Endothelial cell (in vitro differentiated cells): Measurements from ENCODE around the gene UNC119B. TPM values are rescaled to one million over a fixed set of nuclear protein-coding genes. Genes with fewer than 3 reads are reported as not detected.

Experiments used
- DNase-seq: peaks from one replicate; pipeline ENCODE4 v3.0.0; 2021; ENCODE audit warnings: low spot score
- H3K27ac Mint-ChIP-seq: one replicate; pipeline ENCODE4 v1.8.0; 2021; ENCODE audit warnings: mixed read lengths, inconsistent platforms; ENCODE audit not compliant: unreplicated experiment
- H3K27me3 Mint-ChIP-seq: one replicate; pipeline ENCODE4 v1.8.0; 2021; ENCODE audit warnings: mild to moderate bottlenecking, moderate library complexity, mixed read lengths, inconsistent platforms; ENCODE audit not compliant: unreplicated experiment
- H3K36me3 Mint-ChIP-seq: one replicate; pipeline ENCODE4 v1.8.0; 2021; ENCODE audit warnings: mild to moderate bottlenecking, low read depth, mixed read lengths, inconsistent platforms; ENCODE audit not compliant: unreplicated experiment
- H3K4me1 Mint-ChIP-seq: one replicate; pipeline ENCODE4 v1.8.0; 2021; ENCODE audit warnings: mild to moderate bottlenecking, mixed read lengths, inconsistent platforms; ENCODE audit not compliant: unreplicated experiment
- H3K4me3 Mint-ChIP-seq: one replicate; pipeline ENCODE4 v1.8.0; 2021; ENCODE audit warnings: mild to moderate bottlenecking, mixed read lengths, inconsistent platforms; ENCODE audit not compliant: unreplicated experiment
- H3K9me3 Mint-ChIP-seq: one replicate; pipeline ENCODE4 v1.8.0; 2021; ENCODE audit warnings: mixed read lengths, inconsistent platforms; ENCODE audit not compliant: unreplicated experiment
- total RNA-seq: library from RNA; stranded (reverse); fragmentation: NEBNext Ultra II Directional; extraction: Animal tissue kit (Norgen Biotek cat#: 25700); gene quantifications from one replicate; pipeline ENCODE4 v1.2.1, GENCODE V29; 2021; ENCODE audit not compliant: unreplicated experiment
- TF ChIP-seq, protein P1 (sequence below): fragments of 200-600 bp; sonication (generic); IDR thresholded peaks from one replicate; pipeline ENCODE4 v1.5.0; 2021; ENCODE audit warnings: antibody characterized with exemption; ENCODE audit not compliant: unreplicated experiment

The UNC119B gene
- total RNA-seq, 1 donor from 2014 or later: 35.0 TPM

DNA sequence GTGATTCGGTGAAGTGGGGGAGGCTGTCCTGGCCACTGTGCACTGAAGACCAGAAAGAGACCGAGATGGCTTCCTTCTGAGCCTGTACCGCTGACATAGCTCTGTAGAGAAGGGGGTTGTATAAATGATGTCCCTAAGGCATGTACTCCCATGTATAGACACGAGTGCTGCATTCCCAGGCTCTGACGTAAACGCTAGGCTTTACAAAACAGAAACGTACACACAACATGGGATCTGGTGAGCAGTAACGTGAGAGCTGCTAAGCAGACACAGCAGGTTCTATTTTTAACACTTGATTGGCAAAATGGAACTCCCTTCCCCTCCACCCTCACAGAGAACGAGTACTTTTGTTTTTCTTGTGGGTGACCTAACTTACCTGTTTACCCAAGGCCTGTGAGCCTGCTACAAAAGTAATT, 51.3 kb downstream of the UNC119B start:
- Mint-ChIP-seq H3K27me3 (no peaks in the 10 kb centered on the region), H3K4me3 (no peak overlapping the region), H3K27ac (no peak overlapping the region), H3K36me3 (peaks cover 40% of the 10 kb centered on the region), H3K9me3 (no peaks in the 10 kb centered on the region), H3K4me1 (peaks cover 21% of the 10 kb centered on the region)
- no peak for DNase-seq
- TF ChIP-seq, protein P1, sequence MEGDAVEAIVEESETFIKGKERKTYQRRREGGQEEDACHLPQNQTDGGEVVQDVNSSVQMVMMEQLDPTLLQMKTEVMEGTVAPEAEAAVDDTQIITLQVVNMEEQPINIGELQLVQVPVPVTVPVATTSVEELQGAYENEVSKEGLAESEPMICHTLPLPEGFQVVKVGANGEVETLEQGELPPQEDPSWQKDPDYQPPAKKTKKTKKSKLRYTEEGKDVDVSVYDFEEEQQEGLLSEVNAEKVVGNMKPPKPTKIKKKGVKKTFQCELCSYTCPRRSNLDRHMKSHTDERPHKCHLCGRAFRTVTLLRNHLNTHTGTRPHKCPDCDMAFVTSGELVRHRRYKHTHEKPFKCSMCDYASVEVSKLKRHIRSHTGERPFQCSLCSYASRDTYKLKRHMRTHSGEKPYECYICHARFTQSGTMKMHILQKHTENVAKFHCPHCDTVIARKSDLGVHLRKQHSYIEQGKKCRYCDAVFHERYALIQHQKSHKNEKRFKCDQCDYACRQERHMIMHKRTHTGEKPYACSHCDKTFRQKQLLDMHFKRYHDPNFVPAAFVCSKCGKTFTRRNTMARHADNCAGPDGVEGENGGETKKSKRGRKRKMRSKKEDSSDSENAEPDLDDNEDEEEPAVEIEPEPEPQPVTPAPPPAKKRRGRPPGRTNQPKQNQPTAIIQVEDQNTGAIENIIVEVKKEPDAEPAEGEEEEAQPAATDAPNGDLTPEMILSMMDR: no peak

DNA sequence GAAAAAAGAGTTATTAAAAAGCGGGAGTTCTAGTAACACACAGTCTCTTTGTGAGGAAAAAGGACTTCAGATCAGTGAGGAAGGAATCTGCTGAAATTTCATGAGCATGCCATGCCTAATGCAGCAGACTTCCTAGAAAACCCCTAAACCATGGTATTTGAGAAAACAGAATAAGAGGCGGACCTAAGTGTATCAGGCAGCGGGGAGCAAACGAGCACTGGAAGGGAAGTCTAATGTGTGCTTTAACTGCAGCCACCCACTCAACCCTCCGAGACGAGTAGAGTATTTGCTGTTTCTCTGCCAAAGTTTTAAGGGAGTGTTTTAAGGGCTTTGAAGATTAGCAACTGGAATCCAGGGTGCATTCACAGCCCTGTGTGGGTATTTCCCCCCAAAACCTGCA, 51.8 kb downstream of the UNC119B start:
- peaks cover 46% of the 10 kb centered on the region for H3K36me3 Mint-ChIP-seq
- no peak overlapping the region for H3K4me3 Mint-ChIP-seq
- no peaks in the 10 kb centered on the region for H3K27me3 Mint-ChIP-seq
- DNase-seq: no peak
- TF ChIP-seq, protein P1: no peak
- H3K9me3 Mint-ChIP-seq: no peaks in the 10 kb centered on the region
- peaks cover 21% of the 10 kb centered on the region for H3K4me1 Mint-ChIP-seq
- no peak overlapping the region for H3K27ac Mint-ChIP-seq

DNA sequence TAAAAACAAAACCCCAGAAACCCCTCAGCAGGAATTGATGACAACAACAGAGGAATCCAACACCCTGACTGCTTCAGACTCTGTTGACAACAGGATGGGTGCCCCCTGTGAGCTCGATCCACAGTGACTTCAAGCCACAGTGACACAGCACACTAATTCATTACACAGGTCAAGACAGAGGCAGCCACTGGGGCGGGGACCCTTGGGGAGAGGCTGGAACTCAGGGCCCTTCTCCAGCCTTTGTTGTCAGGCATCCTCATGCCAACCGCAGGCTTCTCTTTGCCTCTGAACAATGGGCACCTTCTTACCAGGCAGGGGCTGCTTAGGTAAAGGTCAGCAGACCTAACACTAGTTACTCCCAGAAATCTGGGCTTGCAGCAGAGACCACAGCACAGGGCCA, 53.0 kb downstream of the UNC119B start:
- no peak overlapping the region for H3K4me3 Mint-ChIP-seq
- H3K27ac Mint-ChIP-seq: no peak overlapping the region
- DNase-seq: no peak
- H3K27me3 Mint-ChIP-seq: no peaks in the 10 kb centered on the region
- peaks cover 21% of the 10 kb centered on the region for H3K4me1 Mint-ChIP-seq
- no peaks in the 10 kb centered on the region for H3K9me3 Mint-ChIP-seq
- H3K36me3 Mint-ChIP-seq: peaks cover 58% of the 10 kb centered on the region
- TF ChIP-seq, protein P1: no peak

DNA sequence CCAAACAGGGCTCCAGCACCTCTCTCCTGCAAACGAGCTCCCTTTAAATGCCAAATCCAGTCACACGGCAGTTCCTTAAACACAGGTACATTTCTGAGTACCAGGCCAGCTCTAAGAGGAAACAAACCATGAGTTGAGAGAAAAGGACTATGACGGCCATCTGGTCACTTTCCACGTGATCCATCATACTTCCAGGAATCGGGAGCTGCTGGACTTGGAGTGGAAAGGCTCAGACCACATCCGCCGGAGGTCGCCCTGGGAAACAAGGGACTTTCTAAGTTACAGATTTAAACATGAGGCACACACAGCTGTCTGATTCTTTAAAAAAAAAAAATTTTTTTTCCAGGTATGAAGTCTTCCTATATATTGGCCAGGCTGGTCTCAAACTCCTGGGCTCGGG, 54.6 kb downstream of the UNC119B start:
- Mint-ChIP-seq H3K27me3 (no peaks in the 10 kb centered on the region), H3K4me1 (peaks cover 21% of the 10 kb centered on the region), H3K36me3 (peaks cover 66% of the 10 kb centered on the region), H3K4me3 (peak overlapping the region; percentile 73), H3K27ac (no peak overlapping the region), H3K9me3 (no peaks in the 10 kb centered on the region)
- no peak for DNase-seq
- TF ChIP-seq, protein P1: no peak

DNA sequence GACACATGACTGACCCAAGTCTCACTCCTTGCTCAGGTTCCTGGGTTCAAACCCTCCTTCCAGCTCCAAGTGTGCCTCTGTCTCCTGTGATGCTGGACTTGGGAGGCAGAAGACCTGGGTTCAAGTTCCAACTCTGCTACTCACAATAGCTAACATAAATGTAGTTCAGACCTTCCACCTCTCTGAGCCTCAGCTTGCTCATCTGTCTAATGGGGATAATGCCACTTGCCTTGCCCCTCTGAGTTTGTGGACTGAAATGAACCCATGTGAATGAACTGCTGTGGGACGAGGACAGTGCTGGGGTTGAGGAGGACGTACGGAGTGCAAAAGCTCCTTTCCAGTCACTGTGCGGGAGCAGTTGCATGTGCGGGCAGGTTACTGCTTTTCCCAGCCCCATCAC, 56.3 kb downstream of the UNC119B start:
- peak overlapping the region; percentile 62 for H3K4me3 Mint-ChIP-seq
- H3K9me3 Mint-ChIP-seq: no peaks in the 10 kb centered on the region
- H3K4me1 Mint-ChIP-seq: peaks cover 6% of the 10 kb centered on the region
- no peak for DNase-seq
- H3K27ac Mint-ChIP-seq: no peak overlapping the region
- H3K36me3 Mint-ChIP-seq: peaks cover 68% of the 10 kb centered on the region
- TF ChIP-seq, protein P1: no peak
- no peaks in the 10 kb centered on the region for H3K27me3 Mint-ChIP-seq
